Left renal pelvis (tissue), 4 donors: ENCODE results near the gene CCL26. TPM values are rescaled to one million over a fixed set of nuclear protein-coding genes. Genes with fewer than 3 reads are reported as not detected.
"Not testable (repeated sequence)": the region's sequence is repeated elsewhere in the genome, so short reads cannot be mapped to it uniquely, and the experiment has no call there.

Source experiments
- DNase-seq, 4 donors: peaks; one replicate each; pipeline ENCODE4 v3.0.0-alpha.2; 2013; ENCODE audit warnings: low read depth in 4 of 4, low spot score in 3 of 4
- polyA plus RNA-seq, 4 donors: library from polyadenylated mRNA; unstranded; fragments of 120-200 nt; gene quantifications; one replicate each; pipeline ENCODE4 v1.2.1, GENCODE V29; 2013; ENCODE audit not compliant: insufficient read length in 4 of 4

The CCL26 gene
- polyA plus RNA-seq, 4 donors = 0.24 to 1.2 TPM; not detected in 2

GRCh38 chr7:75739796-75740672, 32.0 kb downstream of the CCL26 start:
- DNase-seq = no peak

GRCh38 chr7:75738975-75739795, 32.8 kb downstream of the CCL26 start:
- peak; percentile 92 to 97 (median 96) for DNase-seq

GRCh38 chr7:75738604-75738974, 33.4 kb downstream of the CCL26 start, which contains the start of gene HIP1:
Gene HIP1 (minus strand): TSS chr7:75738941. CDS start chr7:75738920, 21 bp downstream.
- no peak for DNase-seq

- DNase-seq = no peak
Observed at GRCh38 chr7:75737856-75738603, 34.0 kb downstream of the CCL26 start.

GRCh38 chr7:75735581-75736350, 36.2 kb downstream of the CCL26 start:
- DNase-seq = no peak

GRCh38 chr7:75734586-75735458, 37.2 kb downstream of the CCL26 start:
- no peak for DNase-seq

- no peak for DNase-seq
Observed at GRCh38 chr7:75732764-75733630, 39.0 kb downstream of the CCL26 start.

GRCh38 chr7:75732016-75732521, 39.9 kb downstream of the CCL26 start:
- DNase-seq = no peak

- DNase-seq = no peak
Observed at GRCh38 chr7:75729851-75730274, 42.1 kb downstream of the CCL26 start.

- no peak for DNase-seq
Observed at GRCh38 chr7:75727881-75728593, 44.0 kb downstream of the CCL26 start.

GRCh38 chr7:75727351-75727750, 44.7 kb downstream of the CCL26 start:
- DNase-seq = not testable (repeated sequence)

- DNase-seq = no peak
Observed at GRCh38 chr7:75725306-75725705, 46.7 kb downstream of the CCL26 start.

- no peak for DNase-seq
Observed at GRCh38 chr7:75723444-75723843, 48.6 kb downstream of the CCL26 start.

GRCh38 chr7:75722373-75722772, 49.6 kb downstream of the CCL26 start:
- DNase-seq = no peak

GRCh38 chr7:75721922-75722321, 50.1 kb downstream of the CCL26 start:
- DNase-seq = not testable (repeated sequence)

GRCh38 chr7:75721426-75721825, 50.6 kb downstream of the CCL26 start:
- no peak for DNase-seq

GRCh38 chr7:75719626-75720025, 52.4 kb downstream of the CCL26 start:
- DNase-seq = no peak
